MM.1S (cell line): Measurements from ENCODE around the gene COL27A1.

Experiments used
- DNase-seq: peaks from one replicate; pipeline ENCODE4 v3.0.0-alpha.2; 2015
- H2AFZ ChIP-seq: fragments of 300-600 bp; sonication (generic); 2 replicates; pipeline ENCODE4 v1.6.0; 2016; ENCODE audit warnings: antibody characterized with exemption, low read length
- H3F3A ChIP-seq: fragments of 300-600 bp; sonication (generic); 2 replicates; pipeline ENCODE4 v1.6.1; 2016; ENCODE audit warnings: mild to moderate bottlenecking, antibody characterized with exemption, low read length, moderate library complexity, mixed read lengths; ENCODE audit not compliant: insufficient read depth
- H3K27ac ChIP-seq: fragments of 300-600 bp; sonication (generic); 2 replicates; pipeline ENCODE4 v1.5.1; 2016; ENCODE audit warnings: mild to moderate bottlenecking, low read length
- H3K27me3 ChIP-seq: fragments of 300-600 bp; sonication (generic); replicated peaks from 2 replicates; pipeline ENCODE4 v1.6.0; 2016; ENCODE audit warnings: low read length; ENCODE audit not compliant: insufficient read depth
- H3K36me3 ChIP-seq: fragments of 300-600 bp; sonication (generic); replicated peaks from 2 replicates; pipeline ENCODE4 v1.6.1; 2016; ENCODE audit warnings: mild to moderate bottlenecking, low read length, mixed read lengths; ENCODE audit not compliant: insufficient read depth
- H3K4me1 ChIP-seq: fragments of 300-600 bp; sonication (generic); 2 replicates; pipeline ENCODE4 v1.6.1; 2016; ENCODE audit warnings: low read length, mixed read lengths
- H3K4me2 ChIP-seq: fragments of 300-600 bp; sonication (generic); 2 replicates; pipeline ENCODE4 v1.6.0; 2016; ENCODE audit warnings: low read depth, low read length
- H3K4me3 ChIP-seq: fragments of 300-600 bp; sonication (generic); 2 replicates; pipeline ENCODE4 v1.5.1; 2016; ENCODE audit warnings: low read length, mixed read lengths
- H3K79me2 ChIP-seq: fragments of 300-600 bp; sonication (generic); 2 replicates; pipeline ENCODE4 v1.6.1; 2016; ENCODE audit warnings: mixed run types, low read length, mixed read lengths
- H3K9ac ChIP-seq: fragments of 300-600 bp; sonication (generic); 2 replicates; pipeline ENCODE4 v1.6.1; 2016; ENCODE audit warnings: low read length, mixed read lengths
- H3K9me2 ChIP-seq: fragments of 300-600 bp; sonication (generic); replicated peaks from 2 replicates; pipeline ENCODE4 v1.6.1; 2016; ENCODE audit warnings: mild to moderate bottlenecking, low read length, mixed read lengths; ENCODE audit not compliant: insufficient read depth
- H3K9me3 ChIP-seq: fragments of 300-600 bp; sonication (generic); replicated peaks from 2 replicates; pipeline ENCODE4 v1.6.1; 2016; ENCODE audit warnings: mild to moderate bottlenecking, low read length, mixed read lengths; ENCODE audit not compliant: insufficient read depth
- H4K20me1 ChIP-seq: fragments of 300-600 bp; sonication (generic); 2 replicates; pipeline ENCODE4 v1.6.1; 2016; ENCODE audit warnings: mild to moderate bottlenecking, low read length, moderate library complexity, mixed read lengths; ENCODE audit not compliant: insufficient read depth
- EZH2 ChIP-seq: fragments of 300-600 bp; sonication (generic); optimal IDR thresholded peaks from 2 replicates; pipeline ENCODE3; 2017; ENCODE audit warnings: low read depth, mild to moderate bottlenecking, antibody characterized with exemption, low read length, mixed read lengths
- EZH2phosphoT487 ChIP-seq: fragments of 300-600 bp; sonication (generic); IDR thresholded peaks from 2 replicates; pipeline ENCODE4 v1.6.1; 2018; ENCODE audit warnings: antibody characterized with exemption, low read length
- TF ChIP-seq, protein P1 (sequence below): fragments of 300-600 bp; sonication (generic); IDR thresholded peaks from 2 replicates; pipeline ENCODE4 v1.5.1; 2016; ENCODE audit warnings: antibody characterized with exemption, low read length, mixed read lengths

COL27A1 gene

DNA sequence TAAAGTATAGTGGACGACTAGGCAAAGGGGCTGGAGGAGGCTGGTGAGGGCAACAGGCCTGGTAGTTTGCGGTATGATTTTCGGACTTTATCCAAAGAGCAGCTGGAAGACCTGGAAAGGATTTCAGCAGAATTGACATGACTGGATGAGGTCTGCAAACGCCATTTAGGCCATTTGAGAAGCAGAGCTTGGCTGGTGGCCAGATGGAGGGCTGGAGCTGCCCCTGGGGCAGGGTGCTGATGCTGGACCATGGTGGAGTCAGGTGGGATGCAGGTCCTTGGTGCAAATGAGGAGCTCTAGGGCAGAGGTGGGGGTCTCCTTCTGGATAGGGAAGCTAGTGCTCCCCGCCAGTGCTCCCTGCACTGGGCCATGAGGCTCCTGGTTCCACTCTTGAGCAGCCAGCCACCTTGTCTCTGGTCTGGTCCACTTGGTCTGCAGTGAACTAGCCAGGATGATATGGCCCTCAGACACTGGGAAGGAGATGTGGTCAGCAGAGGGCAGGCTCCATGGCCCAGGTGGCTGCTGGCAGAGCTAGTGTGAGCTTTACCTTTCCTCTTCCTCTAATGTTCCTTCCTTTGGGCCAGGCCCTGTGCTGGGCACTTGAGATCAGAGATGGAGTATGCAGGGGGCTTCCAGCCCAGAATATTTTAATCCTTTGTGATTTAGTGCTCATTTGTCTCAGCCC is 31.4 kb downstream of the COL27A1 start:
- Histone ChIP-seq H3K27me3 (no peaks in the 10 kb centered on the region), H3F3A (no peaks in the 10 kb centered on the region), H3K4me3 (no peak overlapping the region), H3K4me2 (no peak overlapping the region), H3K9me2 (no peaks in the 10 kb centered on the region), H3K4me1 (no peaks in the 10 kb centered on the region), H3K27ac (no peak overlapping the region), H3K9me3 (no peaks in the 10 kb centered on the region), H4K20me1 (no peaks in the 10 kb centered on the region), H3K79me2 (no peaks in the 10 kb centered on the region), H2AFZ (no peak overlapping the region), H3K36me3 (no peaks in the 10 kb centered on the region), H3K9ac (no peak overlapping the region)
- no peak for DNase-seq
- TF ChIP-seq, protein P1, sequence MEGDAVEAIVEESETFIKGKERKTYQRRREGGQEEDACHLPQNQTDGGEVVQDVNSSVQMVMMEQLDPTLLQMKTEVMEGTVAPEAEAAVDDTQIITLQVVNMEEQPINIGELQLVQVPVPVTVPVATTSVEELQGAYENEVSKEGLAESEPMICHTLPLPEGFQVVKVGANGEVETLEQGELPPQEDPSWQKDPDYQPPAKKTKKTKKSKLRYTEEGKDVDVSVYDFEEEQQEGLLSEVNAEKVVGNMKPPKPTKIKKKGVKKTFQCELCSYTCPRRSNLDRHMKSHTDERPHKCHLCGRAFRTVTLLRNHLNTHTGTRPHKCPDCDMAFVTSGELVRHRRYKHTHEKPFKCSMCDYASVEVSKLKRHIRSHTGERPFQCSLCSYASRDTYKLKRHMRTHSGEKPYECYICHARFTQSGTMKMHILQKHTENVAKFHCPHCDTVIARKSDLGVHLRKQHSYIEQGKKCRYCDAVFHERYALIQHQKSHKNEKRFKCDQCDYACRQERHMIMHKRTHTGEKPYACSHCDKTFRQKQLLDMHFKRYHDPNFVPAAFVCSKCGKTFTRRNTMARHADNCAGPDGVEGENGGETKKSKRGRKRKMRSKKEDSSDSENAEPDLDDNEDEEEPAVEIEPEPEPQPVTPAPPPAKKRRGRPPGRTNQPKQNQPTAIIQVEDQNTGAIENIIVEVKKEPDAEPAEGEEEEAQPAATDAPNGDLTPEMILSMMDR, result no peak
- no peak for TF ChIP-seq EZH2
- TF ChIP-seq EZH2phosphoT487, result no peak

- Histone ChIP-seq H3K4me3 (no peak overlapping the region), H3K4me1 (no peaks in the 10 kb centered on the region), H3K9ac (no peak overlapping the region), H3K4me2 (no peak overlapping the region), H3K27ac (no peak overlapping the region), H4K20me1 (no peaks in the 10 kb centered on the region), H3K27me3 (no peaks in the 10 kb centered on the region), H3K9me2 (no peaks in the 10 kb centered on the region), H3F3A (no peaks in the 10 kb centered on the region), H3K79me2 (no peaks in the 10 kb centered on the region), H2AFZ (no peak overlapping the region), H3K36me3 (no peaks in the 10 kb centered on the region), H3K9me3 (no peaks in the 10 kb centered on the region)
- no peak for DNase-seq
- TF ChIP-seq, protein P1, result no peak
- no peak for TF ChIP-seq EZH2phosphoT487
- TF ChIP-seq EZH2, result no peak
These were observed 32.5 kb downstream of the COL27A1 start for GRCh38 chr9:114187827-114188226.

- DNase-seq, result no peak
- Histone ChIP-seq H3K27ac (no peak overlapping the region), H3F3A (no peaks in the 10 kb centered on the region), H3K79me2 (no peaks in the 10 kb centered on the region), H4K20me1 (no peaks in the 10 kb centered on the region), H3K4me1 (no peaks in the 10 kb centered on the region), H3K4me3 (no peak overlapping the region), H3K4me2 (no peak overlapping the region), H3K36me3 (no peaks in the 10 kb centered on the region), H3K9me2 (no peaks in the 10 kb centered on the region), H2AFZ (no peak overlapping the region), H3K9ac (no peak overlapping the region), H3K9me3 (no peaks in the 10 kb centered on the region), H3K27me3 (no peaks in the 10 kb centered on the region)
- no peak for TF ChIP-seq EZH2
- TF ChIP-seq, protein P1, result no peak
These were observed 34.7 kb downstream of the COL27A1 start for GRCh38 chr9:114189823-114190562.
